Measurements from ENCODE around the gene PTPRG.

- no peak for TF ChIP-seq CTCF (conservative IDR thresholded peaks at IDR 0.05; ENCODE audit: low read length)
- TF ChIP-seq EZH2phosphoT487 (IDR thresholded peaks at IDR 0.05; ENCODE audit: borderline replicate concordance), result no peak
These were observed 365.6 kb downstream of the PTPRG start for GRCh38 chr3:61926923-61927322.

Measured in Loucy (cell line).